Measurements from ENCODE around the gene RIPOR2. TPM values are rescaled to one million over a fixed set of nuclear protein-coding genes. Genes with fewer than 3 reads are reported as not detected.

Gene RIPOR2
- total and polyA plus RNA-seq, 10 of the 15 experiments (the other 5 are each of a cell fraction or from before 2014, with no cell fraction given) = 22.2 to 48.2 (median 34.7) TPM

DNA sequence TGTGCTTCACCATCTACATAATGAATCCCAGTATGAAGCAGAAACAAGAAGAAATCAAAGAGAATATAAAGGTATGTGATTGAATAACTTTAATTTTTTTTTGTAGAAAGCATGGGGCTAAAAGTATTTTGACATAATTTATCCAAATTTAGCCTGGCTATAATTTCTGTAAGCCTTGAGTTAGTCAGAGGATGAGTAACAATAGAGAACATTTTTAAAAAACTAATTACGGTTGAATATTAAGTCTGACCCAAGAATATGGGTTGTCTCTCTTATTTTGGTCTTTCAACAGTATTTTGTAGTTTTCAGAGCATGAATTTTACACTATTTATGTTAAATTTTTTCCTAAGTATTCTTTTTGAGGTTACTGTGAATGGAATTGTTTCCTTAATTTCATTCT, 158.5 kb downstream of the RIPOR2 start:
- Histone ChIP-seq H3K4me3 (peak overlapping the region; percentile 62), H4K20me1 (ENCODE audit: control insufficient read depth, insufficient read depth) (no peaks in the 10 kb centered on the region; the same call in 1 of the 2 replicates), H3K4me2 (ENCODE audit: control insufficient read depth, insufficient read depth) (peak overlapping the region; percentile 91; the same call in 1 of the 2 replicates), H3K9me3 (replicated peaks; ENCODE audit: control insufficient read depth, insufficient read depth, low read length) (no peaks in the 10 kb centered on the region), H3K9ac (ENCODE audit: control insufficient read depth, insufficient read depth, low read length) (peak overlapping the region; percentile 86), H3K79me2 (ENCODE audit: control insufficient read depth, insufficient read depth, low read length) (peaks cover 72% of the 10 kb centered on the region), H2AFZ (ENCODE audit: control insufficient read depth, low read depth, low read length) (no peak overlapping the region), H3K27ac (ENCODE audit: control insufficient read depth, insufficient read depth) (peak overlapping the region; percentile 87), H3K4me1 (ENCODE audit: control insufficient read depth, insufficient read depth, low read length) (peaks cover 3% of the 10 kb centered on the region; the same call in 1 of the 2 replicates), H3K27me3 (replicated peaks in 1 of 2; ENCODE audit: control insufficient read depth in 2 of 2, insufficient read depth in 2 of 2, low read length in 1 of 2) (no peaks in the 10 kb centered on the region), H3K36me3 (ENCODE audit: control insufficient read depth in 2 of 2, insufficient read depth in 2 of 2, low read length in 1 of 2) (peaks cover 2 to 10% of the 10 kb centered on the region in 2 experiments; a peak in 3 of 4 replicates)
- FAIRE-seq (no peak), DNase-seq (ENCODE audit: low read depth, low spot score) (no peak), ATAC-seq (no peak)
- WGBS (ENCODE audit: insufficient coverage, insufficient replicate concordance, low lambda C conversion rate, missing lambda C conversion rate) = 0% methylated on average over 1 of the region's 1 CpG
- ChIA-PET POLR2A (interaction anchor here (2.5 kb wide), 1 partner anchor 58 kb away, joined by 10 read pairs; the partner anchor contains the start of gene C6orf62), SMC1A (ENCODE audit: uncharacterized antibody, unreplicated experiment) (interaction anchor here (1.6 to 2.5 kb wide), 3 partner anchors 34 to 294 kb away, joined by 3 to 7 read pairs (median 6); no protein-coding TSS in a partner anchor), RAD21 (ENCODE audit: unreplicated experiment) (interaction anchor here (0.6 to 3.2 kb wide), 6 partner anchors 55 to 293 kb away, joined by 3 to 13 read pairs (median 5); partner anchors contain the start of gene C6orf62), CTCF (no interaction called here)
- intact Hi-C loops (cut with micrococcal nuclease; ENCODE audit: unreplicated experiment) (loop anchor here (5.0 to 10.0 kb wide), 5 partner anchors 155 to 372 kb away; partner anchors contain the start of gene MRS2), in situ Hi-C loops (cut with MboI) (no loop called here)
- BruUV-seq (replicated peaks) = no TSS peak
- TF ChIP-seq CREB1 (IDR thresholded peaks at IDR 0.05; ENCODE audit: low read depth) (no peak), MXI1 (IDR thresholded peaks at IDR 0.05; ENCODE audit: low read depth, low read length) (no peak), CHD2 (IDR thresholded peaks at IDR 0.05; ENCODE audit: borderline replicate concordance, low read depth, low read length) (no peak), FOXM1 (IDR thresholded peaks at IDR 0.05; ENCODE audit: low read depth, low read length) (no peak), SP1 (IDR thresholded peaks at IDR 0.05; ENCODE audit: low read depth, low read length) (no peak), SREBF1 (IDR thresholded peaks at IDR 0.05; ENCODE audit: low read length) (no peak), CREM (IDR thresholded peaks at IDR 0.05; ENCODE audit: low read depth) (no peak), ZNF24 (IDR thresholded peaks at IDR 0.05) (no peak), POLR2AphosphoS5 (IDR thresholded peaks at IDR 0.05; ENCODE audit: low read length) (no peak), ZNF207 (IDR thresholded peaks at IDR 0.05; ENCODE audit: borderline replicate concordance) (no peak)
- TF ChIP-seq, protein P1, sequence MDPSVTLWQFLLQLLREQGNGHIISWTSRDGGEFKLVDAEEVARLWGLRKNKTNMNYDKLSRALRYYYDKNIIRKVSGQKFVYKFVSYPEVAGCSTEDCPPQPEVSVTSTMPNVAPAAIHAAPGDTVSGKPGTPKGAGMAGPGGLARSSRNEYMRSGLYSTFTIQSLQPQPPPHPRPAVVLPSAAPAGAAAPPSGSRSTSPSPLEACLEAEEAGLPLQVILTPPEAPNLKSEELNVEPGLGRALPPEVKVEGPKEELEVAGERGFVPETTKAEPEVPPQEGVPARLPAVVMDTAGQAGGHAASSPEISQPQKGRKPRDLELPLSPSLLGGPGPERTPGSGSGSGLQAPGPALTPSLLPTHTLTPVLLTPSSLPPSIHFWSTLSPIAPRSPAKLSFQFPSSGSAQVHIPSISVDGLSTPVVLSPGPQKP (IDR thresholded peaks at IDR 0.05; ENCODE audit: low read depth, low read length) = no peak
